ENCODE results near the gene C4BPA.

- no peak for TF ChIP-seq BRCA1 (IDR thresholded peaks at IDR 0.05; ENCODE audit: low read depth, low read length)
- no peak for TF ChIP-seq EP300 (IDR thresholded peaks at IDR 0.05; ENCODE audit: borderline replicate concordance in 1 of 2, control insufficient read depth in 1 of 2, low read depth in 2 of 2, low read length in 2 of 2)
- TF ChIP-seq JUND (IDR thresholded peaks at IDR 0.05; ENCODE audit: low read depth, low read length) = no peak
- TF ChIP-seq RFX5 (IDR thresholded peaks at IDR 0.05; ENCODE audit: low read depth, low read length) = no peak
- TF ChIP-seq, protein P1, sequence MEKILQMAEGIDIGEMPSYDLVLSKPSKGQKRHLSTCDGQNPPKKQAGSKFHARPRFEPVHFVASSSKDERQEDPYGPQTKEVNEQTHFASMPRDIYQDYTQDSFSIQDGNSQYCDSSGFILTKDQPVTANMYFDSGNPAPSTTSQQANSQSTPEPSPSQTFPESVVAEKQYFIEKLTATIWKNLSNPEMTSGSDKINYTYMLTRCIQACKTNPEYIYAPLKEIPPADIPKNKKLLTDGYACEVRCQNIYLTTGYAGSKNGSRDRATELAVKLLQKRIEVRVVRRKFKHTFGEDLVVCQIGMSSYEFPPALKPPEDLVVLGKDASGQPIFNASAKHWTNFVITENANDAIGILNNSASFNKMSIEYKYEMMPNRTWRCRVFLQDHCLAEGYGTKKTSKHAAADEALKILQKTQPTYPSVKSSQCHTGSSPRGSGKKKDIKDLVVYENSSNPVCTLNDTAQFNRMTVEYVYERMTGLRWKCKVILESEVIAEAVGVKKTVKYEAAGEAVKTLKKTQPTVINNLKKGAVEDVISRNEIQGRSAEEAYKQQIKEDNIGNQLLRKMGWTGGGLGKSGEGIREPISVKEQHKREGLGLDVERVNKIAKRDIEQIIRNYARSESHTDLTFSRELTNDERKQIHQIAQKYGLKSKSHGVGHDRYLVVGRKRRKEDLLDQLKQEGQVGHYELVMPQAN (conservative IDR thresholded peaks at IDR 0.05) = no peak
- no peak for TF ChIP-seq ESRRA (IDR thresholded peaks at IDR 0.05; ENCODE audit: low read length)
- TF ChIP-seq RCOR1 (conservative IDR thresholded peaks at IDR 0.05; ENCODE audit: low read depth, low read length) = no peak
These were observed 2.3 kb upstream of the C4BPA start for GRCh38 chr1:207101720-207102119.
